Loucy (cell line): ENCODE results near the gene HOXA9.

Experiments
- H2AFZ ChIP-seq: fragments of 200-600 bp; sonication (generic); 2 replicates; pipeline ENCODE4 v1.6.0; 2016; ENCODE audit warnings: antibody characterized with exemption, mild to moderate bottlenecking, low read length, moderate library complexity
- H3F3A ChIP-seq: fragments of 200-600 bp; 2 replicates; pipeline ENCODE4 v1.6.0; 2016; ENCODE audit warnings: antibody characterized with exemption, low read depth, mild to moderate bottlenecking
- H3K27me3 ChIP-seq: fragments of 200-600 bp; sonication (generic); 2 replicates; pipeline ENCODE4 v1.6.1; 2014; ENCODE audit warnings: low read length, mild to moderate bottlenecking; ENCODE audit not compliant: insufficient read depth, poor library complexity, severe bottlenecking
- H3K36me3 ChIP-seq: fragments of 200-600 bp; sonication (generic); 2 replicates; pipeline ENCODE4 v1.6.1; 2016; ENCODE audit warnings: low read length; ENCODE audit not compliant: insufficient read depth
- H3K4me1 ChIP-seq: fragments of 200-600 bp; sonication (generic); 2 replicates; pipeline ENCODE4 v1.5.1; 2014; ENCODE audit warnings: low read length, mild to moderate bottlenecking; ENCODE audit not compliant: insufficient read depth, poor library complexity, severe bottlenecking
- H3K4me2 ChIP-seq: fragments of 200-600 bp; sonication (generic); 2 replicates; pipeline ENCODE4 v1.6.0; 2014; ENCODE audit warnings: antibody characterized with exemption, low read length, low read depth, mild to moderate bottlenecking; ENCODE audit not compliant: poor library complexity, severe bottlenecking
- H3K4me3 ChIP-seq: fragments of 200-600 bp; sonication (generic); 2 replicates; pipeline ENCODE4 v1.5.1; 2014; ENCODE audit warnings: low read length, mild to moderate bottlenecking, mixed read lengths; ENCODE audit not compliant: poor library complexity, severe bottlenecking
- H3K79me2 ChIP-seq: fragments of 200-600 bp; sonication (generic); 2 replicates; pipeline ENCODE4 v1.6.1; 2014; ENCODE audit warnings: low read length; ENCODE audit not compliant: insufficient read depth
- H3K9ac ChIP-seq: fragments of 200-600 bp; sonication (generic); 2 replicates; pipeline ENCODE4 v1.6.0; 2014; ENCODE audit warnings: mild to moderate bottlenecking, low read depth, low read length, moderate library complexity; ENCODE audit not compliant: poor library complexity, severe bottlenecking
- H3K9me2 ChIP-seq: fragments of 200-600 bp; sonication (generic); replicated peaks from 2 replicates; pipeline ENCODE4 v1.6.1; 2016; ENCODE audit warnings: low read depth, low read length, mixed read lengths
- H3K9me3 ChIP-seq: fragments of 200-600 bp; sonication (generic); 2 replicates; pipeline ENCODE4 v1.6.1; 2014; ENCODE audit warnings: mild to moderate bottlenecking, antibody characterized with exemption, low read length, low read depth; ENCODE audit not compliant: insufficient read depth
- H4K20me1 ChIP-seq: fragments of 200-600 bp; sonication (generic); 2 replicates; pipeline ENCODE4 v1.6.0; 2014; ENCODE audit warnings: antibody characterized with exemption, low read length, mild to moderate bottlenecking; ENCODE audit not compliant: insufficient read depth, poor library complexity, severe bottlenecking
- CTCF ChIP-seq: fragments of 200-600 bp; sonication (generic); conservative IDR thresholded peaks from 2 replicates; pipeline ENCODE4 v1.5.1; 2014; ENCODE audit warnings: mild to moderate bottlenecking, antibody characterized with exemption, low read length
- EZH2phosphoT487 ChIP-seq: fragments of 200-600 bp; IDR thresholded peaks from 2 replicates; pipeline ENCODE4 v1.6.1; 2018; ENCODE audit warnings: antibody characterized with exemption, mild to moderate bottlenecking, moderate library complexity, borderline replicate concordance

HOXA9 gene

GRCh38 chr7:27145165-27145913 is 20.0 kb downstream of the HOXA9 start:
- peak overlapping the region; percentile 91 for H3K4me2 ChIP-seq
- no peak for TF ChIP-seq CTCF
- H3K27me3 ChIP-seq = peaks cover 16% of the 10 kb centered on the region

GRCh38 chr7:27144781-27145164 is 20.6 kb downstream of the HOXA9 start:
- H3K4me3 ChIP-seq = peak overlapping the region; percentile 94
- no peaks in the 10 kb centered on the region for H3K9me2 ChIP-seq
- H2AFZ ChIP-seq = no peak overlapping the region
- H3K9me3 ChIP-seq = no peaks in the 10 kb centered on the region
- peak overlapping the region; percentile 91 for H3K4me2 ChIP-seq
- peaks cover 4% of the 10 kb centered on the region for H3F3A ChIP-seq
- no peak for TF ChIP-seq EZH2phosphoT487
- no peak for TF ChIP-seq CTCF
- H3K9ac ChIP-seq = peak overlapping the region; percentile 99
- peaks cover 51% of the 10 kb centered on the region for H3K4me1 ChIP-seq
- H3K27me3 ChIP-seq = peaks cover 13% of the 10 kb centered on the region
- peaks cover 95% of the 10 kb centered on the region for H4K20me1 ChIP-seq
- peaks cover 90% of the 10 kb centered on the region for H3K36me3 ChIP-seq
- H3K79me2 ChIP-seq = peaks cover 100% of the 10 kb centered on the region

More at GRCh38 chr7:27145165-27145913, 20.0 kb downstream of the HOXA9 start:
- H3K36me3 ChIP-seq = peaks cover 92% of the 10 kb centered on the region
- peaks cover 100% of the 10 kb centered on the region for H3K79me2 ChIP-seq
- no peaks in the 10 kb centered on the region for H3K9me2 ChIP-seq
- peaks cover 4% of the 10 kb centered on the region for H3F3A ChIP-seq
- H4K20me1 ChIP-seq = peaks cover 100% of the 10 kb centered on the region
- no peaks in the 10 kb centered on the region for H3K9me3 ChIP-seq
- peak overlapping the region; percentile 99 for H3K9ac ChIP-seq
- peak overlapping the region; percentile 94 for H3K4me3 ChIP-seq
- H3K4me1 ChIP-seq = peaks cover 51% of the 10 kb centered on the region
- no peak overlapping the region for H2AFZ ChIP-seq

GRCh38 chr7:27143950-27144780 is 21.2 kb downstream of the HOXA9 start:
- Histone ChIP-seq H3K4me1 (peaks cover 51% of the 10 kb centered on the region), H3K9ac (peak overlapping the region; percentile 99), H3K9me3 (no peaks in the 10 kb centered on the region), H3K4me2 (peak overlapping the region; percentile 91), H3F3A (peaks cover 4% of the 10 kb centered on the region), H3K4me3 (peak overlapping the region; percentile 94), H3K79me2 (peaks cover 100% of the 10 kb centered on the region), H3K9me2 (no peaks in the 10 kb centered on the region), H3K27me3 (peaks cover 7% of the 10 kb centered on the region), H2AFZ (no peak overlapping the region), H4K20me1 (peaks cover 95% of the 10 kb centered on the region), H3K36me3 (peaks cover 84% of the 10 kb centered on the region)
- TF ChIP-seq CTCF (no peak), EZH2phosphoT487 (no peak)
